Transverse colon (tissue), 4 donors: ENCODE measurements around the gene CASTOR1.

ENCODE experiments used
- EP300 ChIP-seq: sonication (generic); formaldehyde crosslinking; IDR thresholded peaks from one replicate; pipeline ENCODE4 v1.6.1; 2017; ENCODE audit warnings: antibody characterized with exemption, low read depth
- POLR2A ChIP-seq: fragments of 450-650 bp; IDR thresholded peaks from one replicate; pipeline ENCODE4 v1.6.1; 2016; ENCODE audit warnings: antibody characterized with exemption, mild to moderate bottlenecking, moderate library complexity
- POLR2AphosphoS5 ChIP-seq, 3 donors: sonication (generic); formaldehyde crosslinking; IDR thresholded peaks; one replicate each; pipeline ENCODE4 v1.6.1; 2016; ENCODE audit warnings: antibody characterized with exemption in 3 of 3
- TF ChIP-seq, protein P1 (sequence below), 5 experiments: fragments of 200-600 bp in 3 of 5; fragments of 450-650 bp in 2 of 5; sonication (generic) in 3 of 5; IDR thresholded peaks; 1 replicate in 2 of 5; 2 replicates in 3 of 5; pipeline ENCODE4 v1.5.1; 2016 to 2017; ENCODE audit warnings: antibody characterized with exemption in 5 of 5, inconsistent platforms in 3 of 5, mild to moderate bottlenecking in 2 of 5, moderate library complexity in 1 of 5

DNA sequence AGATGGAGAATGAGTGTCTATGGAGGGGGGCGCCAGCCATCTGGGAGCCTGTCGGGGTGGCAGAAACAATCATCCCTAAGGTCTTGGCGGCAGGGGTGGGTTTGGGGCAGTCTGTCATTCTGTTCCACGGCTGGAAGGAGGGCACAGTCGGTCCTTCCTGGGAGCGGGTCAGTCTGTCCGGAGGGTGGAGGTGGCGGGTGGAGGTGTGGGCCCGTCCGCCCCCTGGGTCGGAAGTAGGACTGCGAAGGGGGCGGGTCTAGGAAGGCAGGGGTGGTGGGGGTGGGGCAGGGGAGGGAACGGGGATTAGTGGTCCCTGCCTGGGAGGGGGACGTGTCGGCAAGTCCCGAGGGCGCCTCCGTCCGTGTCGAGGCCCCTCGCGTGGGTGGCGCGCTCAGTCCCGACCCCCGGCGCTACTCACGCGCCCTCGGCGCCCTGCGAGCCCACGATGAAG, 37.0 kb upstream of the CASTOR1 start:
- TF ChIP-seq POLR2AphosphoS5 (IDR thresholded peaks at IDR 0.05) = no peak
- TF ChIP-seq, protein P1, sequence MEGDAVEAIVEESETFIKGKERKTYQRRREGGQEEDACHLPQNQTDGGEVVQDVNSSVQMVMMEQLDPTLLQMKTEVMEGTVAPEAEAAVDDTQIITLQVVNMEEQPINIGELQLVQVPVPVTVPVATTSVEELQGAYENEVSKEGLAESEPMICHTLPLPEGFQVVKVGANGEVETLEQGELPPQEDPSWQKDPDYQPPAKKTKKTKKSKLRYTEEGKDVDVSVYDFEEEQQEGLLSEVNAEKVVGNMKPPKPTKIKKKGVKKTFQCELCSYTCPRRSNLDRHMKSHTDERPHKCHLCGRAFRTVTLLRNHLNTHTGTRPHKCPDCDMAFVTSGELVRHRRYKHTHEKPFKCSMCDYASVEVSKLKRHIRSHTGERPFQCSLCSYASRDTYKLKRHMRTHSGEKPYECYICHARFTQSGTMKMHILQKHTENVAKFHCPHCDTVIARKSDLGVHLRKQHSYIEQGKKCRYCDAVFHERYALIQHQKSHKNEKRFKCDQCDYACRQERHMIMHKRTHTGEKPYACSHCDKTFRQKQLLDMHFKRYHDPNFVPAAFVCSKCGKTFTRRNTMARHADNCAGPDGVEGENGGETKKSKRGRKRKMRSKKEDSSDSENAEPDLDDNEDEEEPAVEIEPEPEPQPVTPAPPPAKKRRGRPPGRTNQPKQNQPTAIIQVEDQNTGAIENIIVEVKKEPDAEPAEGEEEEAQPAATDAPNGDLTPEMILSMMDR (IDR thresholded peaks at IDR 0.05) = no peak
- no peak for TF ChIP-seq POLR2A
- no peak for TF ChIP-seq EP300
